ENCODE data around the gene RHBDD1.

- TF ChIP-seq CTCF (IDR thresholded peaks at IDR 0.05; ENCODE audit: low read depth, low read length, missing input control) (no peak), SP1 (IDR thresholded peaks at IDR 0.05) (no peak), RAD21 (IDR thresholded peaks at IDR 0.05) (no peak), MAX (IDR thresholded peaks at IDR 0.05) (no peak), JUND (IDR thresholded peaks at IDR 0.05) (no peak), EGR1 (IDR thresholded peaks at IDR 0.05; ENCODE audit: low read depth in 2 of 2) (no peak), REST (IDR thresholded peaks at IDR 0.05) (no peak), GABPA (IDR thresholded peaks at IDR 0.05 in 1 of 2, conservative IDR thresholded peaks at IDR 0.05 in 1 of 2) (no peak), TAF1 (conservative IDR thresholded peaks at IDR 0.05) (no peak), YY1 (IDR thresholded peaks at IDR 0.05) (no peak), ATF3 (IDR thresholded peaks at IDR 0.05) (no peak), HNF4A (conservative IDR thresholded peaks at IDR 0.05) (no peak)
Measured at GRCh38 chr2:226839161-226839560, 3.3 kb downstream of the RHBDD1 start.

Data from liver (tissue), 3 donors.